WTC11 (cell line): Measurements from ENCODE around the gene EGFR.

Experiments used
- CTCF ChIP-seq: fragments of 200-600 bp; IDR thresholded peaks from 2 replicates; pipeline ENCODE4 v1.8.0; 2022; ENCODE audit warnings: antibody characterized with exemption
- FOXP1 ChIP-seq: sonication (generic); formaldehyde crosslinking; IDR thresholded peaks from 2 replicates; pipeline ENCODE4 v1.8.0; 2022; ENCODE audit warnings: missing genetic modification reagents, mild to moderate bottlenecking, moderate library complexity, borderline replicate concordance
- TCF7 ChIP-seq: sonication (generic); formaldehyde crosslinking; IDR thresholded peaks from 2 replicates; pipeline ENCODE4 v1.8.0; 2022; ENCODE audit warnings: mild to moderate bottlenecking, low read depth, missing genetic modification reagents, moderate library complexity
- USF2 ChIP-seq: sonication (generic); formaldehyde crosslinking; IDR thresholded peaks from 2 replicates; pipeline ENCODE4 v1.8.1; 2023; ENCODE audit warnings: mild to moderate bottlenecking, missing genetic modification reagents, moderate library complexity
- ZNF416 ChIP-seq: fragments of 250-450 bp; sonication (Bioruptor Pico); IDR thresholded peaks from 2 replicates; pipeline ENCODE4 v1.9.0; 2021; ENCODE audit warnings: mild to moderate bottlenecking, inconsistent platforms

GRCh38 chr7:55133630-55134358, 115.0 kb downstream of the EGFR start:
- TF ChIP-seq TCF7 (CRISPR knock-in tag) (no peak), ZNF416 (CRISPR knock-in tag) (no peak), FOXP1 (CRISPR knock-in tag) (no peak), CTCF (no peak), USF2 (no peak)
